ENCODE measurements around the gene ERCC2. TPM values are rescaled to one million over a fixed set of nuclear protein-coding genes. Genes with fewer than 3 reads are reported as not detected.

The ERCC2 gene
- 10 to 100 TPM in 1 of 4 donors, 1 to 10 TPM in 3; 4.6 to 12.8 (median 9.8) TPM for total RNA-seq
- polyA plus RNA-seq, result 10 to 100 TPM in 1 of 3 donors, 1 to 10 TPM in 2; 4.2 to 12.9 (median 9.0) TPM

GRCh38 chr19:45370410-45371204 lies at the start of gene ERCC2:
Gene ERCC2 (minus strand): TSS chr19:45370573. CDS start chr19:45370540, 33 bp downstream.
- Histone ChIP-seq H3K4me1 (peaks cover 0 to 18% (median 7%) of the 10 kb centered on the region in 4 donors), H3K9me3 (no peaks in the 10 kb centered on the region), H3K27me3 (no peaks in the 10 kb centered on the region), H3K36me3 (no peaks in the 10 kb centered on the region), H3K27ac (peak within 1 kb of the TSS; percentile 73 to 82 (median 78)), H3K4me3 (peak within 1 kb of the TSS; percentile 82 to 98 (median 90))
- WGBS, 2 donors, result 2 to 3% methylated on average over 55 of the region's 55 CpGs
- intact Hi-C loops (cut with DNase I), result no loop called here
- no peak for TF ChIP-seq POLR2A (IDR thresholded peaks at IDR 0.05)
- no peak for TF ChIP-seq CTCF (IDR thresholded peaks at IDR 0.05)
- TF ChIP-seq POLR2AphosphoS5 (IDR thresholded peaks at IDR 0.05), result peak in 2 of 4 donors; percentile 16 to 80
- peak; percentile 99 for DNase-seq

GRCh38 chr19:45419895-45420294 lies 49.5 kb upstream of the ERCC2 start:
- Histone ChIP-seq H3K27ac (no peak overlapping the region), H3K4me3 (no peak overlapping the region), H3K36me3 (peaks cover 0 to 49% (median 6%) of the 10 kb centered on the region in 4 donors), H3K27me3 (no peaks in the 10 kb centered on the region), H3K4me1 (peaks cover 0 to 49% (median 32%) of the 10 kb centered on the region in 4 donors), H3K9me3 (no peaks in the 10 kb centered on the region)
- no peak for DNase-seq
- WGBS, 2 donors, result 51 to 73% methylated on average over 3 of the region's 3 CpGs
- TF ChIP-seq CTCF (IDR thresholded peaks at IDR 0.05) (no peak), EP300 (IDR thresholded peaks at IDR 0.05) (no peak), POLR2AphosphoS5 (IDR thresholded peaks at IDR 0.05) (no peak), POLR2A (IDR thresholded peaks at IDR 0.05) (no peak)
- intact Hi-C loops (cut with DNase I), result loop anchor here (10.0 kb wide), 1 partner anchor 275 kb away; the partner anchor contains the start of genes QPCTL and SNRPD2

- TF ChIP-seq EP300 (IDR thresholded peaks at IDR 0.05) (no peak), POLR2A (IDR thresholded peaks at IDR 0.05) (no peak), CTCF (IDR thresholded peaks at IDR 0.05) (no peak), POLR2AphosphoS5 (IDR thresholded peaks at IDR 0.05) (no peak)
- peaks cover 0 to 45% (median 29%) of the 10 kb centered on the region in 4 donors for H3K4me1 ChIP-seq
- H3K9me3 ChIP-seq, result no peaks in the 10 kb centered on the region
- no peak overlapping the region for H3K4me3 ChIP-seq
- peaks cover 0 to 54% (median 6%) of the 10 kb centered on the region in 4 donors for H3K36me3 ChIP-seq
- DNase-seq, result no peak
- H3K27ac ChIP-seq, result peak overlapping the region in 1 of 4 donors; percentile 11
- intact Hi-C loops (cut with DNase I), result no loop called here
- H3K27me3 ChIP-seq, result no peaks in the 10 kb centered on the region
- WGBS, 2 donors, result 28 to 69% methylated on average over 4 of the region's 4 CpGs
These were observed 49.0 kb upstream of the ERCC2 start for GRCh38 chr19:45419396-45419795.

GRCh38 chr19:45418802-45419201 lies 48.4 kb upstream of the ERCC2 start:
- no peak for DNase-seq
- TF ChIP-seq POLR2AphosphoS5 (IDR thresholded peaks at IDR 0.05) (no peak), EP300 (IDR thresholded peaks at IDR 0.05) (no peak), POLR2A (IDR thresholded peaks at IDR 0.05) (no peak), CTCF (IDR thresholded peaks at IDR 0.05) (no peak)
- WGBS, 2 donors, result 60 to 81% methylated on average over 9 of the region's 9 CpGs
- Histone ChIP-seq H3K36me3 (peaks cover 0 to 60% (median 8%) of the 10 kb centered on the region in 4 donors), H3K27ac (peak overlapping the region in 1 of 4 donors; percentile 11), H3K4me3 (no peak overlapping the region), H3K4me1 (peaks cover 0 to 39% (median 26%) of the 10 kb centered on the region in 4 donors), H3K9me3 (no peaks in the 10 kb centered on the region), H3K27me3 (no peaks in the 10 kb centered on the region)
- intact Hi-C loops (cut with DNase I), result no loop called here
